Duodenal mucosa (tissue), 2 donors: ENCODE measurements around the gene LSM5.
"Not testable (repeated sequence)": the region's sequence is repeated elsewhere in the genome, so short reads cannot be mapped to it uniquely, and the experiment has no call there.

ENCODE experiments used
- H3K27ac ChIP-seq: one replicate; pipeline ENCODE4 v1.7.0; 2013; ENCODE audit warnings: low read depth, low read length
- H3K27me3 ChIP-seq, 2 donors: one replicate each; pipeline ENCODE4 v1.7.0; 2013; ENCODE audit warnings: low read length in 2 of 2, control low read depth in 1 of 2; ENCODE audit not compliant: insufficient read depth in 2 of 2, control insufficient read depth in 1 of 2
- H3K36me3 ChIP-seq, 2 donors: one replicate each; pipeline ENCODE4 v1.7.0; 2013; ENCODE audit warnings: low read length in 2 of 2, control low read depth in 1 of 2; ENCODE audit not compliant: insufficient read depth in 2 of 2, control insufficient read depth in 1 of 2
- H3K4me1 ChIP-seq, 2 donors: one replicate each; pipeline ENCODE4 v1.7.0; 2013; ENCODE audit warnings: low read length in 2 of 2, control low read depth in 1 of 2; ENCODE audit not compliant: insufficient read depth in 2 of 2, control insufficient read depth in 1 of 2
- H3K4me3 ChIP-seq, 2 donors: one replicate each; pipeline ENCODE4 v1.7.0; 2013; ENCODE audit warnings: low read length in 2 of 2, low read depth in 1 of 2
- H3K9ac ChIP-seq, 2 donors: one replicate each; pipeline ENCODE4 v1.7.0; 2013; ENCODE audit warnings: low read length in 2 of 2, low read depth in 1 of 2
- H3K9me3 ChIP-seq, 2 donors: one replicate each; pipeline ENCODE4 v1.7.0; 2013; ENCODE audit warnings: low read length in 2 of 2, control low read depth in 1 of 2; ENCODE audit not compliant: control insufficient read depth in 1 of 2

The LSM5 gene

DNA sequence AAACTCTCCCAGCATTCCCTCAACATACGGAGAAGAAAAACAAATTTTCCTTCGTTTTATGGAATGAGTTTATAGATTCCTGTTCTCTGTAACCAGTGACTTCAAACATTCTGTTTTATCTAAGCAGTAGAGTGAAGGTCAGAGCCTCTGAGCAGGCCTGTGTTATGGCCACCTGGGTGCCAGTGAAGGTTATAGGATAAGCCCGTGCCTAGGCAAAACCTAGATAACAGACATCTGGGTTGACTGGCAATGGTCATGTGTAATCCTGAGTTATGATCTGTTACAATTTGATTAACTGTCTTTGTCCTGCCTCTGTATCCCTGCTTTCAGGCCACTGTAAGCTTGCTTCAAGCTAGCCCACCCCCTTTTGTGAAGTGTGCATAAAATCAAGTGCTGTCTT, 8.3 kb downstream of the LSM5 start:
- H3K36me3 ChIP-seq, result peaks cover 0 to 7% of the 10 kb centered on the region in 2 donors
- H3K9ac ChIP-seq, result no peak overlapping the region
- H3K27ac ChIP-seq, result no peak overlapping the region
- H3K4me1 ChIP-seq, result peaks cover 0 to 3% of the 10 kb centered on the region in 2 donors
- no peak overlapping the region for H3K4me3 ChIP-seq
- no peaks in the 10 kb centered on the region for H3K9me3 ChIP-seq
- H3K27me3 ChIP-seq, result no peaks in the 10 kb centered on the region

DNA sequence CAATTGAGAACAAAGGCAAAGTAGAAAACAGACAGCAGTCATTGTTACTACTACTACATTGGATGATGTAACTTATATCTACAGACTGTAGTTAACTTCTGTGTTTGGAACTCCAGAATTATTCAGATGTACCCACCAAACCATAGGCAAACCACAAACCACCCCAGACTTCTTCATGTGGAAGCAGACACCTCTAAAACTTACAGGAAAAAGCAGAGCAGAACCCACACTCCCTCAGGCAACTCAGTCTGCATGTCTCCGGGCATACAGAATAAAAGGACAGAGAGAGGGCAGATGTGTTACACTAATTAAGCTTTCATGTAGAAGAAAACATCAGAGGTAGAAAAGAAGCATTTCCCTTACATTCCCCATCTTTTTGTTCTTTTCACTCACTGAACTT, 9.0 kb downstream of the LSM5 start:
- peaks cover 0 to 3% of the 10 kb centered on the region in 2 donors for H3K4me1 ChIP-seq
- no peak overlapping the region for H3K27ac ChIP-seq

DNA sequence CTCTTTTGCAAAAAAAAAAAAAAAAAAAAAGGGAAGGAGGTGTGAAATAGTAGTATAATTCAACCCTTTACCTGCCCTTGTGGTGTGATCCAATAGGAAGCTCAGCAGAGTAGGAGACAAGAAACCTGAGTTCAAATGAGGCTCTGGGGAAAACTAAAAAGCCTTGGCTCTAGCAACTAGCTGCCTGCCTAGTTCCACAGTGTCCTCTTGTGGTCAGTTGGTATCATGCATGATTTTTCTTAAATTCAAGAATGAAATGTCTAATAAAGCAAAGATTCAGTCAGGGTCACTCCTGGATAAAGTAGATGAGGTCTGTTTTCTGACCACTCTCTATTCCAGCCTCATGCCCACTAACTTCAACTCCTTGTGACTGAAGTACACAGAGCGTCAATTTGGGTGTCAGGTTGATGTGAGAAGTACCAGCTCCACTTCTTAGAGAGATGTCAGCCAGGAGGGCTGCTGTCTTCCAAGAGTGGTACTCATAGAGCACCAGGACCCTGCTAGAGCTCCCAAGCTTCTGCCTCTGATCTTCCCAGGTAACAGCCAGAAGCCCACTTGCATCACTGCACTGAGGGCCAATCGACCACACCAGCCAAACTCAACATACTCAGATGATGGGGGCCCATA, 10.5 kb downstream of the LSM5 start:
- H3K4me3 ChIP-seq, result no peak overlapping the region
- no peaks in the 10 kb centered on the region for H3K9me3 ChIP-seq
- H3K27me3 ChIP-seq, result no peaks in the 10 kb centered on the region
- no peak overlapping the region for H3K9ac ChIP-seq
- H3K4me1 ChIP-seq, result peaks cover 0 to 3% of the 10 kb centered on the region in 2 donors
- no peaks in the 10 kb centered on the region for H3K36me3 ChIP-seq
- H3K27ac ChIP-seq, result no peak overlapping the region

More for the DNA sequence above, 9.0 kb downstream of the LSM5 start:
- H3K4me3 ChIP-seq, result no peak overlapping the region
- no peaks in the 10 kb centered on the region for H3K27me3 ChIP-seq
- peaks cover 0 to 3% of the 10 kb centered on the region in 2 donors for H3K36me3 ChIP-seq
- no peaks in the 10 kb centered on the region for H3K9me3 ChIP-seq
- no peak overlapping the region for H3K9ac ChIP-seq

DNA sequence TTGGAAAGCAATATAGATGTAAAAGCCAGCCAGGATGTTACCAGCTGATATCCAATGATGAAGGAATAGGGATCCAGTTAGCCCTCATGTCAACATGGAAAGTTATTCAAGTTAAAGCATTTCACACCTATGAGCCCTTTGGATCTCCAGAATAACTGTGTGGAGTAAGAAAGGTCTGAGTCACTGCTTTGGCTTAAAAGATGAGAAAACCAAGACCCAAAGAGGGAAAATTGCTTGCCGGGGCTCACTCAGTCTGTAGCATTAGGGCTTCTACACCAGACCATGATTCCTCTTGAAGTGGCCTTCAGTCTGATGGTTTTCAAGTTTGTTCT, 12.6 kb downstream of the LSM5 start:
- Histone ChIP-seq H3K9me3 (no peaks in the 10 kb centered on the region), H3K36me3 (no peaks in the 10 kb centered on the region), H3K27ac (no peak overlapping the region), H3K4me3 (no peak overlapping the region), H3K4me1 (peaks cover 0 to 3% of the 10 kb centered on the region in 2 donors), H3K27me3 (no peaks in the 10 kb centered on the region), H3K9ac (no peak overlapping the region)

DNA sequence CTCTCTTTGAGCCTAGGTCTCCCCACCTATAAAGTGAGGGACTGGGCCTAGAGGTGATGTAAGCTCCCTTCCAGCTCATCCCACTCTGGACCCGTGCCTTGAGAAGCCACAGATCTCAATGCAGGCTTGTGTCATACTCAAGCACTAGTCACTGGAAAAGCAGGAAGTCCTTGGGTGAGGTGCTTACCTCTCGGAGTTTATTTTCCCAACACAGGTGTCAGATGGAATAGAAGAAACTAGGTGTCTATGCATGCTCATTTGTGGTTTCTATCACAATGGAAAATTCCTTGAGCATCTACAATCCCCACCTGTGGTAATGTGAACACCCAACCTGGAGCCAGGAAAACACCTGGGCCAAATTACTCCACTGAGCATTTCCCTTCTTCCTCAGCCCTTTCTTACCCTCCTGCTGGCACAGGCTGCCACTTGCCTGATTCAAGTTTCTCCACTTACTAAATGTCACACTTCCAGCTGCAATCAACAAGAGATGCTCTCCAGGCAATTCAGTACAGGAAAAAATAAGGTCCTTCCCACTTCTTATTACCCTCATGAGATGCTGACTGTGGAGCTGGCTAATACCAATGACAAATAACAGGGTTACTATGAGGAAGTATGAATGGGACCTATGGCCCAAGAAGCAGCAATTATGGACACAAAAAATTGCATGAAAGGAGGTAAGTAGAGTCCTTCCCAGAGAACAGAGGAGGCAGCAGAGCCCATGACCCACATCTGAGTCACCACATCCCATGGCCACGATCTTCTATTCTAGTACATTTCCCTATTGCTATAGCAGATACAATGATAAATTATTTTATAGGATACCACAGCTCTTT, 13.1 kb downstream of the LSM5 start:
- Histone ChIP-seq H3K27me3 (no peaks in the 10 kb centered on the region), H3K27ac (no peak overlapping the region), H3K36me3 (no peaks in the 10 kb centered on the region), H3K9me3 (no peaks in the 10 kb centered on the region), H3K4me3 (no peak overlapping the region), H3K9ac (no peak overlapping the region), H3K4me1 (peaks cover 0 to 3% of the 10 kb centered on the region in 2 donors)

DNA sequence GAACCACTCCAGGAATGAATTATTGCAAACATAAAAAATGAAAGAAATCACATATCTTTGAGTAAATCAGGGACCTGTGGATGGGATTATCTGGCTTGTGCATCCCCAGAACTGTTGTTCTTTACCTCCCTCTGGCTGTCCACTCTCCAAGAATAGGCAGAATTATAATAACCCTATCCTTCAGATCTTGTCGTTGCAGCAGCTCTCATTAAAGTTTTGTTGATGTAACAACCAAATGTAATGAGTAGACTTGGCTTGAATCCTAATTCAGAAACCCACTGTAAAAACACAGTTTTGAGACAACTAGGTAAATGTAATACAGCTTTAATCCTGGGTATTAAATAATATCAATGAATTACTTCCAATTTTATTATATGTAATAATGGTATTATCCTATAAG, 16.2 kb downstream of the LSM5 start:
- Histone ChIP-seq H3K27me3 (no peaks in the 10 kb centered on the region), H3K9ac (no peak overlapping the region), H3K4me1 (no peaks in the 10 kb centered on the region), H3K27ac (no peak overlapping the region), H3K4me3 (no peak overlapping the region), H3K9me3 (no peaks in the 10 kb centered on the region), H3K36me3 (no peaks in the 10 kb centered on the region)

DNA sequence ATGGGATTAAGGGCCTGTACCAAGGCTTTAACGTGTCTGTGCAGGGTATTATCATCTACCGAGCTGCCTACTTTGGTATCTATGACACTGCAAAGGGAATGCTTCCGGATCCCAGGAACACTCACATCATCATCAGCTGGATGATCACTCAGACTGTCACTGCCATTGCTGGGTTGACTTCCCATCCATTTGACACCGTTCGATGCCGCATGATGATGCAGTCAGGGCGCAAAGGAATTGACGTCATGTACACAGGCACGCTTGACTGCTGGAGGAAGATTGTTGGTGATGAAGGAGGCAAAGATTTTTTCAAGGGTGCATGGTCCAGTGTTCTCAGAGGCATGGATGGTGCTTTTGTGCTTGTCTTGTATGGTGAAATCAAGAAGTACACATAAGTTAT, 18.2 kb downstream of the LSM5 start:
- Histone ChIP-seq H3K36me3 (no peaks in the 10 kb centered on the region), H3K27ac (no peak overlapping the region), H3K9me3 (no peaks in the 10 kb centered on the region), H3K27me3 (no peaks in the 10 kb centered on the region), H3K4me1 (no peaks in the 10 kb centered on the region), H3K4me3 (no peak overlapping the region), H3K9ac (no peak overlapping the region)

DNA sequence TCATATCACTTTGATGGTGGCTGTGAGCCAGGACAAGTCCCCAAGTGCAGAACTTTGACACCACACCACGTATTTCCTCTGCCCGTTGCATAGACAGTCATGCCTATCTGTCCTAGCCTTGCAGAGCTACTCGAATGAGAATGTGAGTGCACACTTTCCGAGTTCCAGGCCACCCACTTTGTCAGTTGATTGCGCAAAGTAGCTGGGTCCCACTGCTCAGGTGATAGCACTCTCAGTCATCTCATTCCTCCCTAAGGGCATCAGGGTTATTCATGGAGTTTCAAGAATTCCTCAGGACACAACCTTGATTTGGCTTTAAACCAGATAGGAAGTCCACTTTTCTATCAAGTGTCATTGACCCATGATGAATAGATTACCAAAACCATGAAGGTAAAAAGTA, 19.3 kb downstream of the LSM5 start:
- no peak overlapping the region for H3K27ac ChIP-seq
- no peak overlapping the region for H3K9ac ChIP-seq
- H3K4me3 ChIP-seq, result no peak overlapping the region
- H3K27me3 ChIP-seq, result no peaks in the 10 kb centered on the region
- H3K9me3 ChIP-seq, result no peaks in the 10 kb centered on the region
- H3K4me1 ChIP-seq, result no peaks in the 10 kb centered on the region
- H3K36me3 ChIP-seq, result no peaks in the 10 kb centered on the region

DNA sequence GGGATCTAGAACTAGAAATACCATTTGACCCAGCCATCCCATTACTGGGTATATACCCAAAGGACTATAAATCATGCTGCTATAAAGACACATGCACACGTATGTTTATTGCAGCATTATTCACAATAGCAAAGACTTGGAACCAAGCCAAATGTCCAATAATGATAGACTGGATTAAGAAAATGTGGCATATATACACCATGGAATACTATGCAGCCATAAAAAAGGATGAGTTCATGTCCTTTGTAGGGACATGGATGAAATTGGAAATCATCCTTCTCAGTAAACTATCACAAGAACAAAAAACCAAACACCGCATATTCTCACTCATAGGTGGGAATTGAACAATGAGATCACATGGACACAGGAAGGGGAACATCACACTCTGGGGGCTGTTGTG, 20.2 kb downstream of the LSM5 start:
- not testable (repeated sequence) for H3K27me3 ChIP-seq, H3K9me3 ChIP-seq, H3K36me3 ChIP-seq, H3K9ac ChIP-seq, H3K4me1 ChIP-seq, H3K27ac ChIP-seq, H3K4me3 ChIP-seq

DNA sequence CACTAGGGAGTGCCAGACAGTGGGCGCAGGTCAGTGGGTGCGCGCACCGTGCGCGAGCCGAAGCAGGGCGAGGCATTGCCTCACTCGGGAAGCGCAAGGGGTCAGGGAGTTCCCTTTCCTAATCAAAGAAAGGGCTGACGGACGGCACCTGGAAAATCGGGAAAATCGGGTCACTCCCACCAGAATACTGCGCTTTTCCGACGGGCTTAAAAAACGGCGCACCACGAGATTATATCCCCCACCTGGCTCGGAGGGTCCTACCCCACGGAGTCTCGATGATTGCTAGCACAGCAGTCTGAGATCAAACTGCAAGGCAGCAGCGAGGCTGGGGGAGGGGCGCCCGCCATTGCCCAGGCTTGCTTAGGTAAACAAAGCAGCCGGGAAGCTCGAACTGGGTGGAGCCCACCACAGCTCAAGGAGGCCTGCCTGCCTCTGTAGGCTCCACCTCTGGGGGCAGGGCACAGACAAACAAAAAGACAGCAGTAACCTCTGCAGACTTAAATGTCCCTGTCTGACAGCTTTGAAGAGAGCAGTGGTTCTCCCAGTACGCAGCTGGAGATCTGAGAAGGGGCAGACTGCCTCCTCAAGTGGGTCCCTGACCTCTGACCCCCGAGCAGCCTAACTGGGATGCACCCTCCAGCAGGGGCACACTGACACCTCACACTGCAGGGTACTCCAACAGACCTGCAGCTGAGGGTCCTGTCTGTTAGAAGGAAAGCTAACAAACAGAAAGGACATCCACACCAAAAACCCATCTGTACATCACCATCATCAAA, 25.4 kb downstream of the LSM5 start:
- not testable (repeated sequence) for H3K27ac ChIP-seq, H3K36me3 ChIP-seq, H3K4me1 ChIP-seq

More for the DNA sequence above, 25.4 kb downstream of the LSM5 start:
- not testable (repeated sequence) for H3K4me3 ChIP-seq, H3K9ac ChIP-seq, H3K9me3 ChIP-seq, H3K27me3 ChIP-seq
